Left kidney (tissue), 2 donors: ENCODE results near the gene ZNF211. TPM values are rescaled to one million over a fixed set of nuclear protein-coding genes. Genes with fewer than 3 reads are reported as not detected.

Experiments
- DNase-seq: peaks from one replicate; pipeline ENCODE4 v3.0.0-alpha.2; 2013
- polyA plus RNA-seq: library from polyadenylated mRNA; unstranded; fragments of 120-200 nt; gene quantifications from one replicate; pipeline ENCODE4 v1.2.1, GENCODE V29; 2013; ENCODE audit not compliant: insufficient read length

ZNF211 gene
- polyA plus RNA-seq, 1 donor = 48.8 TPM

DNA sequence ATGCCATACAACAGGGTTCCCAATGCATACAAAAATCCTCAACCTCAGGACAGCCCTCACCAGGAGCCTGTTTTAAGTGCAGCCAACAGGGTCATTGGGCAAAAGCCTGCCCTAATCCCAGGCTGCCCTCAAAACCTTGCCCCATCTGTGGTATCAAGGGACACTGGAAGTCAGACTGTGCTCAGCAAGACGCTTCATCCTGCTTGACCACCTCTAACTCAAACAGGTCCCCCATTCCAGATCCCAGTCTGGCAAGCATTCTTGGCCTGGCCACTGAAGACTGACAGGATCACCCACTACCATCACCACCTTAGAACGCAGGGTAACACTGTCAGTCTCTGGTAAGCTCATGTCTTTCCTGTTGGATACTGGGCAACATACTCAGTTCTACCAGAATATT is 20.7 kb downstream of the ZNF211 start:
- no peak for DNase-seq

DNA sequence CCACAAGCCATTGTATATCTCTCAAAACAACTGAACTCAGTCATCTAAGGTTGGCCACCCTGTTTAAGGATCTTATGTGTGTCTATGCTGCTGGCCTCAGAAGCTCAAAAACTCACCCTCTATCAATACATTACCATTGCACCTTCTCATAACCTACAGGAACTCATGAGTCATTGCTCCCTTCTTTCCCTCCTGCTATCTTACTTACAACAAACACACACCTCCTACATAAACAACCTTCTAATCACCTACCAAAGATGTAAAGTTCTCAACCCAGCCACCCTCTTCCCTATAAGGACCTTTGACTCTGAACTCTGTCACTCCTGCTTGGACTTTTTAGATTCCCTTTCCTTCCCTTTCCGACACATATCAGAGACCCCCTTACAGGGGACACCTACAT is 22.5 kb downstream of the ZNF211 start:
- DNase-seq = no peak

DNA sequence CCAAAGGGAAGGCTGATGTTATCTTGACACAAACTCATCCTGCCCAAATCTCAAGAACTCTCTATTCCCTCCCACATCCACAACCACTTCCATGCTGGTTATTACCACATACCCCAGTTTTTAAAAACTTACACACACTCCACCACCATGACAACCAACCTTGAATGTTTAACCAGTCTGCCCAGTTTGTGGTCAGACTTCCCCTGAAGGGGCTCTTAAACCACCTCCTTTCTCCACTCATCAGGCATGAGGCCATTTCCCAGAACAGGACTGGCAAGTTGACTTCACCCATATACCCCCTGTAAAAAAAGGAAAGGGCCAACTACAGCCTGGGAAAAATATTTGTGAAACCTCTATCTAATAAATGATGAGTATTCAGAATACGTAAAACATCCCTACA is 23.4 kb downstream of the ZNF211 start:
- no peak for DNase-seq

DNA sequence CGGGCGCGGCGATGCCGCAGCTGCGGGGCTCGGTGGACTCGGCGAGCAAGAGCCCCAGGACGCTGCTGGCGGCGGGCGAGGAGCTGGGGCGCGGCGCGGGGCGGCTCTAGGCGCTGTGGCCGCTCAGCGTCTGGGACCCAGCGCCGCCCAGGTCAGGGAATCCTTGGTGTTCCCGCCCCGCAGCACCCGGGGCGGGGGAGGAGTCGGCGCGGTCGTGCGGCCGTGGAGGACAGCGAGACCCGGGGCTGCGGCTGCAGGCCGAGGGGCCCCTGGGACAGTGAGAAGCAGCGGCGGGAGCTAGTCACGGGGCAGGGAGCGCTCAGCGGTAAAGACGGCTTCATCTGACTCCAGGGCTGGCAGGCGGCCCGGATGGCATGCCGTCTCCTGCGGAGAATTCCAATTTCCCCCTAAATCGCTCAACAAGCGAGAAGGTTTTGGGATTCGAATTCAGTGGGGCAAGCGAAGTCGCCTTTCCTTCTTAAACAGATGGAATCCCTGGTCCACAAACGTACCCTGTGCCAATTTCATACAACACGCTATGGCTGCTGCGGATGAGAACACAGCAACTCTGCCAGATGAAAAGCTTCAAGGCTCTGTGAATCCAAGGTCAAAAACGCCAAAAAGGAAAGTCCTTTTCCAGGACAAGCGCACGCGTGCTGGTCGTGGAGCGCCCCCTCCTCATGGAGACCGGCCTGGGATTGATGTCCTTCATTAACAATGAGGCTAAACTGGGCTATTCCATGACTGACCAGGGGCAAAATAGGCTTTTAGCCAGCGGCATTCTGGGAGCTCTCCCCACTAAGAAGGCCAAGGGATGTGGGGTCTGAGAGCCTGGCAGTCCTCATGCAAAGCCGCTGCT is 31.5 kb downstream of the ZNF211 start:
- peak; percentile 66 for DNase-seq

DNA sequence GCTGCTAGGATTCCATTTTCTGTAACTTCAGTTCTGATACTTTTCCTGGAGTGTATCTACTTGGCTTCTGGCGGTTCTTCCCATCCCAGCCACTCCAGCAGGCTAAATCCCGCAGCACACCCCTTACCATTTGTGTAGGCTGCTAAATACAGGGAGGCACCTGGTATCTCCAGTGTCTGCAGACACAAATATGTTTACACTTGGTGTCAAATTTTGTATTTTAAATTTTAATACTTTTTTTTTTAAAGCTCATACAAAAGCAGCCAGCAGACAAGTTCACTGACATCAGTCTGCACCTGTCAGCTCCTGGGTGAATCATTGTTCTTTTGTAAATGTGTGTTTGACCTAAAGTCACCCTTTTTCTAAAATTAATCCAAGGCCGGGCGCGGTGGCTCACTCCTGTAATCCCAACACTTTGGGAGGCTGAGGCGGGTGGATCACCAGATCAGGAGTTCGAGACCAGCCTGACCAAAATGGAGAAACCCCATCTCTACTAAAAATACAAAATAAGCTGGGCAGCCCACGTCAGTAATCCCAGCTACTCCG is 32.4 kb downstream of the ZNF211 start:
- DNase-seq = no peak

DNA sequence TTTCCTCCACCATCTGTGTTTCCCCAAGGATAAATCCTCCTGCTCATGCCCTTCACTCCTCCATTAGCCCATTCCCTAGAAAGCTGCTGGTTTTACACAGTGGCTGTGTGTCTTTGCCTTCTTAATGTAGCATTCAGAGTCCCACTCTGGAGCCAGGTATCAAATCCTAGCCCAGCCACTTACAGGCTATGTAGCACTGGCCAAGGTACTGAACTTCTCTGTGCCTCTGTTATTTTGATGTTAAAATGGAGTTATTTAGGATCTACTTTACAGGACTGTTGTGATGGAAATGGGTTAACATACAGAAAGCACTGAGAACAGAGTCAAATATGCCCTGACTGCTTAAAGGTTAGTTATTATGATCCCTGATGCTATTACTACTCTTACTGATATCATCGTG is 34.3 kb downstream of the ZNF211 start:
- DNase-seq = no peak

DNA sequence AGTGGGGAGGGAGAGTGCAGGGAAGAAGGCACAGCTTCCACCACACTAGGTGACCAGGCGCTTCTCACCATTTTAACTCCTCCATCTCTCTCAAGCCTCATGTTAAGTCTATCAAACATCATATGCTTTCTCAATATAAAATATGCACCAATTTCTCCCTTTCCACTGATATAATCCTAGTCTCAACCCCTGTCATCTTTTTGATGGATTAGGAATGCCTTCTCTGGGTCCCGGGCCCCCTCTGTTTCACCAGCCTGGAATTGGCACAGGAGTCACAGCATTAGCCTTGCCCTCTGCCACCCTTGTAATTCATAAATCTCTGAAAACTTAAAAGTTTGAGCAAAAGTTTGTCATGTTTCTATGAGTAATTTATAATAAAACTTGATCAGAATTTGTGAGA is 35.7 kb downstream of the ZNF211 start, which contains the start of gene ZSCAN4:
Gene ZSCAN4, plus strand, starts transcription at position 301 of the 400 bp plus-strand sequence. CDS start 7,211 bp downstream, outside the sequence.
- no peak for DNase-seq

DNA sequence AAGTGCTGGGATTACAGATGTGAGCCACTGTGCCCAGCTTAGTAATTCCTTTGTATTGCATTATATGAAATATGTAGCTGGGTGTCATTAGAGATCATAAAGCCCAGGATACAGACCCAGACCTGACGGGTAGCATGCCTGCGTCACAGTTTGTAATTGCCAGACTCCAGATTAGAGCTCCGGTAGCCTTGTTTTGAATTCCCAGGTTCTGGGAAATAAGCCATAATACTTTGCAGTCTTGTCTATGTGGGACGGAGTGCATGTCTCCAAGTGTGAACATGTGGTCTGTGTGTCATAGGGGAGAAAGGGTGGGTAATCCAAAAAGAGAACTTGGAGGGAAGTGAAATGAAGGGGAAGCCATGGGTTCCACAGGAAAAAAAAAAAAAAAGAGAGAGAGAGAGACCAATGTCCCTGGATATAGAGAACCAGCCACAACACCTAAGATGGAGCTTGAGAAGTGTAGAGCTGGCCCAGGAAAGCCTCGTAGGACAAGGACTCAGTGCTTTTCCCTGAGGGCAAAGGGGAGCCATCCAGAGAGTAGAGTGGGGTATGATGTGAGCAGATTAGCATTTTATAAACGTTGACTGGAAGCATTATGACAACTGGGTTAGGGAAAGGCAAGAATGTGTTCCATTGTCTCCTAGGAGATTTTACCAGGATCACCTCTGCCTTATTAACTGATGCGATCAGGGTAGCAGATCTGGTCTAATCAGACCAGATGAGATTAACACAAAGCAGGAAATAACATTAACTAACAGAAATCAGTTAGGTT is 38.3 kb downstream of the ZNF211 start:
- no peak for DNase-seq

DNA sequence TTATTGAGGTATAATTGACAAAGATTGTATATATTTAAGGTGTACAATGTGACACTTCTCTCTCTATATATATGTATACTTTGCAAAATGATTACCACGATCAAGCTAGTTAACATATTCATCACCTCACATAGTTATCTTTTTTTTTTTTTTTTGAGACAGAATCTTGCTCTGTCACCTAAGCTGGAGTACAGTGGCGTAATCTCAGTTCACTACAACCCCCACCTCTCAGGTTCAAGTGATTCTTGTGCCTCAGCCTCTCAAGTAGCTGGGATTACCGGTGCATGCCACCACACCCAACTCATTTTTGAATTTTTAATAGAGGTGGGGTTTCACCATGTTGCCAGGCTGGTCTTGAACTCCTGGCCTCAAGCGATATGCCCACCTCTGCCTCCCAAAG is 39.5 kb downstream of the ZNF211 start:
- DNase-seq = no peak

DNA sequence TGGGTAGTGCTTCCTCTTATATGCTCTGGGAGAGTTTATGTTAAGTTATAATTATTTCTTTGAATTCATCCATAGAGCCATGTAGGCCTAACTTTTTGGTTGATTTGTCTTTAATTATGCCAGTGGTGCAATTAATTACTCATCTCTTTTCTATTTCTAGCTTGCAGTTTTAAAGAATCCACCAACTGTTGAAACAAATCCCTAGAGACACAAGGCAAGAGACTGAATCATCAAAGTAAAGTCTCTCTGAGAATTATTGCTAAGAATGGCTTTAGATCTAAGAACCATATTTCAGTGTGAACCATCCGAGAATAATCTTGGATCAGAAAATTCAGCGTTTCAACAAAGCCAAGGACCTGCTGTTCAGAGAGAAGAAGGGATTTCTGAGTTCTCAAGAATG is 42.9 kb downstream of the ZNF211 start:
- no peak for DNase-seq

DNA sequence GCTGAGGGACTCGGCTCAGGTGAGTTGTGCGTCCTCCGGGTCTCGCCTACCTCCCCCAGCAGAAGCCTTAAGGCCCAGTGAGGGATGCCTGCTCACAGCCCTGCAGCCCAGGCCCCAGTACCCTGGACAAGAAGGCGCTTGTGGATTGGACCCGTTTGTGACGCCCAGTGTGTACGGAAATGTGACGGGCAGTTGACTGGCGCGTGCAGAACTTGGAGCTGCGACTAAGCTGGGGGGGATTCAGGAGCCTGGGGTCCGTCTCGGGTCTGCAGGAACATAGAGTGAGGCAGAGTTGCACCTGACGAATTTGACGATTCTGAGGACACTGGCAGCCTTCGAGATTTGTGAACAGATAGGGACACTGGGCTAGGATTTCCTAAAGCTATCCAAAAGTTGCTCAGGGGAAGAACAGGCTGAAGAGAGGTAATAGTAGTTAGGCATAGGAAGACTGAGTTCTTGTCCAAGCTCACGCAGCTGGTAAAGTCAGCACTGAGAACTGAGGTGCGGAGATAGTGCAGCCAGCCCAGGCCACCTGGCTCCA is 49.3 kb downstream of the ZNF211 start:
- no peak for DNase-seq

DNA sequence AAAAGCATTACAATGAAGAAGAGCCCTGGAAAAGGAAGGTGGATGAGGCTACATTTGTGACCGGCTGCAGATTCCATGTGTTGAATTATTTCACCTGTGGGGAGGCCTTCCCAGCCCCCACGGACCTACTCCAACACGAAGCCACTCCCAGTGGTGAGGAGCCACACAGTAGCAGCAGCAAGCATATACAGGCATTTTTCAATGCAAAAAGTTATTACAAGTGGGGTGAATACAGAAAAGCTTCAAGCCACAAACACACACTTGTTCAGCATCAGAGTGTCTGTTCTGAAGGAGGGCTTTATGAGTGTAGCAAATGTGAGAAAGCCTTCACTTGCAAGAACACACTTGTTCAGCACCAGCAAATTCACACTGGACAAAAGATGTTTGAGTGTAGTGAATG is 53.8 kb downstream of the ZNF211 start:
- DNase-seq = no peak

DNA sequence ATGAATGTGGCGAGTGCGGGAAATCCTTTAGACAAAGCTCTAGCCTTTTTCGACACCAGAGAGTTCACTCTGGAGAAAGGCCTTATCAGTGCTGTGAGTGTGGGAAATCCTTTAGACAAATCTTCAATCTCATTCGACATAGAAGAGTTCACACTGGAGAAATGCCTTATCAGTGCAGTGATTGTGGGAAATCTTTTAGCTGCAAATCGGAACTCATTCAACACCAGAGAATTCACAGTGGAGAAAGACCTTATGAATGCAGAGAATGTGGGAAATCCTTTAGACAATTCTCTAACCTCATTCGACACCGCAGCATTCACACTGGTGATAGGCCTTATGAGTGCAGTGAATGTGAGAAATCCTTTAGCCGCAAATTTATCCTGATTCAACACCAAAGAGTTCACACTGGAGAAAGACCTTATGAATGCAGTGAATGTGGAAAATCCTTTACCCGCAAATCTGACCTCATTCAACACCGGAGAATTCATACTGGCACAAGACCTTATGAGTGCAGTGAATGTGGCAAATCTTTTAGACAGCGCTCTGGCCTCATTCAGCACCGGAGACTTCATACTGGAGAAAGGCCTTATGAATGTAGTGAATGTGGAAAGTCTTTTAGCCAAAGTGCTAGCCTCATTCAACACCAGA is 54.5 kb downstream of the ZNF211 start:
- no peak for DNase-seq

DNA sequence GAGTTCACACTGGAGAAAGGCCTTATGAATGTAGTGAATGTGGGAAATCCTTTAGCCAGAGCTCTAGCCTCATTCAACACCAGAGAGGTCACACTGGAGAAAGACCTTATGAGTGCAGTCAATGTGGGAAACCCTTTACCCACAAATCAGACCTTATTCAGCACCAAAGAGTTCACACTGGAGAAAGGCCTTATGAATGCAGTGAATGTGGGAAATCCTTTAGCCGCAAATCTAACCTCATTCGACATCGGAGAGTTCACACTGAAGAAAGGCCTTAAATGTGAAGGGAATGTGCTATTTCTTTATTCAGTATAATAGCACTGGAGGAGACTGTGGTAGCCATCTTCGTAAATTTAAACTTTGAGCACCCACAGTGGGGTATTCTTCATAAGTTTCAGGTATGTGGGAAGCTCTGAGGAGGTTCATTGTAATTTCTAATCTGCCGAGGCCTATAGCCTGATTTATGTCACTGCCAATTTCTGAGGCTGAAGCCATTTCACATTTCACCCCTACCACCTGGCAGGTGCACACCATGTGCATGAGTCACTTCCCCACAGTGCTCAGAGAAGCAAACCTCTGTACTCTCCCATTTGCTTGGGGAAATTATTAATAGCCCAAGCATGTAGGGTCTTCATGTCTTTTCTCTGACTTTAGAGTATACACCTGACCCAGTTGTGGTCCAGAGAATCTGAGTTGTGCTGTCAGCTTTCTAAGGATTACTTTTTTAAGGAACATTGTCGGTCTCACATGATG is 55.2 kb downstream of the ZNF211 start:
- DNase-seq = no peak

DNA sequence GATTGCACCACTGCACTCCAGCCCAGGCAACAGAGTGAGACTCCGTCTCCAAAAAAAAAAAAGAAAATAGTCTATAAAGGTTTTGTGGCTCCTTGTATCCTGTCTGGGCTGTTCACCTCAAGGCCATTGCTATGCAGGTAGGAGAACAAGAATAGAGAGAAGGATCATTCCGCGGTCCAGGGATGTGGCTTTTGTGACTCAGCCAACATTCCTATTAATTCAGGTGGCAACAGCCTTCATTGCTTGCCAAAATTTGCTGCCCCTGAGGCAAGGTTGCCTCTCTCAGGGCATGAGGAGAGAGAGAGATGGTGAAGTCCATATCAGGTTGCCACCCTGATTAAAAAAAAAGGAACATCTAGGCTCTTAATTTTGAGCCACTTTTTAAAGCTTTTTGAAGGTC is 56.8 kb downstream of the ZNF211 start:
- DNase-seq = no peak

Other genes with a start within 250 kb of the ZNF211 start
- 34.8 TPM for gene ZNF548, start 243.3 kb upstream of the ZNF211 start, polyA plus RNA-seq
- 17.7 TPM for gene ZNF17, start 222.0 kb upstream of the ZNF211 start, polyA plus RNA-seq
- gene ZNF749, start 197.8 kb upstream of the ZNF211 start, polyA plus RNA-seq = 15.2 TPM
- 7.6 TPM for gene VN1R1, start 176.0 kb upstream of the ZNF211 start, polyA plus RNA-seq
- 27.2 TPM for gene ZNF772, start 155.6 kb upstream of the ZNF211 start, polyA plus RNA-seq
- gene ZNF419, start 145.4 kb upstream of the ZNF211 start, polyA plus RNA-seq = 26.3 TPM
- 16.6 TPM for gene ZNF773, start 133.2 kb upstream of the ZNF211 start, polyA plus RNA-seq
- 20.9 TPM for gene ZNF549, start 105.8 kb upstream of the ZNF211 start, polyA plus RNA-seq
- gene ZNF550, start 73.3 kb upstream of the ZNF211 start, polyA plus RNA-seq = 22.9 TPM
- gene ZNF416, start 54.3 kb upstream of the ZNF211 start, polyA plus RNA-seq = 9.3 TPM
- 24.8 TPM for gene ZIK1, start 49.0 kb upstream of the ZNF211 start, polyA plus RNA-seq
- gene ZNF530, start 33.3 kb upstream of the ZNF211 start, polyA plus RNA-seq = 7.2 TPM
- gene ZNF134, start 18.9 kb upstream of the ZNF211 start, polyA plus RNA-seq = 31.3 TPM
- gene ZSCAN4, start 35.8 kb downstream of the ZNF211 start, polyA plus RNA-seq = 0.17 TPM
- gene ZNF551, start 48.8 kb downstream of the ZNF211 start, polyA plus RNA-seq = 20.3 TPM
- 42.4 TPM for gene ZNF154, start 76.0 kb downstream of the ZNF211 start, polyA plus RNA-seq
- 24.4 TPM for gene ZNF671, start 94.5 kb downstream of the ZNF211 start, polyA plus RNA-seq
- gene ZNF776, start 113.6 kb downstream of the ZNF211 start, polyA plus RNA-seq = 46.8 TPM
- gene ZNF586, start 136.5 kb downstream of the ZNF211 start, polyA plus RNA-seq = 33.8 TPM
- 29.7 TPM for gene ZNF552, start 181.7 kb downstream of the ZNF211 start, polyA plus RNA-seq
- gene ZNF587B, start 197.1 kb downstream of the ZNF211 start, polyA plus RNA-seq = 24.9 TPM
- 54.5 TPM for gene ZNF587, start 216.7 kb downstream of the ZNF211 start, polyA plus RNA-seq